NK-92 (cell line): ENCODE measurements around the gene RERE.
"Not testable (repeated sequence)": the region's sequence is repeated elsewhere in the genome, so short reads cannot be mapped to it uniquely, and the experiment has no call there.

ENCODE experiments used
- DNase-seq: peaks from one replicate; lab custom pipeline; 2025; ENCODE audit not compliant: unreplicated experiment; lab: John Stamatoyannopoulos, UW

Gene RERE

DNA sequence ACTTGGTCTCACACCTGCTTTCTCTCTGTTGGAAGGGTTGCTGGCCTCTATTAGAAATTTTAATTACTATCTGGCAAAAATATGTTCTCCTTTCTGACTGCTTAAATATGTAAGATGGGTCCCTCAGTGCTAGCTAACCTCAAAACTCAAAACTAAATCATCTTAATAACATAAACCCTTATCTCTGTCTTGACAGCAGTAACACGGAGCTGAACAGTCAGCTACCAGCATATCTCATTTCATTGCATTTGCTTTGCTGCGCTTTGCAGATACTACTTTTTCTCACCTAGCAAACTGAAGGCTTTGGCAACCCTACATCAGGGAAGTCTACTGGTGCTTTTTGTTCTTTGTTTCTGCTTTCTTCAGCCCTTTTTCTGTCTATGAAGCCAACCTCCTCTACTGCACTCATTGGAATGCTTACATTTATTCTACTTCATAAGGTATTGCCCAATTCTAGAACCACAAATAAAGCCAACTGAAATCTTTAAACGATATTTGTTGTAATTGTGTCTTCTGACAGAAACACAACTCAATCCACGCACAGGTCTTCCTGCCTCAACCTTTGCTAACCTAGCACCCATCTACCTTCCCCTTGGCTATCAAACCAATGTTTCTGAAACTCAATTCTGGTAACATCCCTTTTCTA lies 95.6 kb downstream of the RERE start:
- DNase-seq = no peak

DNA sequence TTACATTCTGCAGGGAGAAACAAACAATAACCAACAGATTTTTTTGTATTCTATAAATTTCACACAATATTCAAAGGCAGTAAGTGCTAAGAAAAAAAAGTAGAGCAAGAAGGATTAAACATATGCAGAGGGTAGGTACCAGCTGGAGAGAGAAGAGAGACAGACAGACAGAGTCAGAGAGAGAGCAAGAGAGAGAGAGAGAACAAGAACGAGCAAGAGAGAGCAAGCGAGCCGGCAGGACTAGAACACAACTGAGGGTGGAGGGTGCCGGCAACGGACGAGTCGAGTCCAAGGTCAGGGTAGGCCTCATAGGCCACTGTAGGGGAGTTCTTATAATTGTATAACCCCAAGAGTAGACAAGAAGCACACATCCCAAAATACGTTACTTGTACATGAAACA lies 97.1 kb downstream of the RERE start:
- DNase-seq = no peak

DNA sequence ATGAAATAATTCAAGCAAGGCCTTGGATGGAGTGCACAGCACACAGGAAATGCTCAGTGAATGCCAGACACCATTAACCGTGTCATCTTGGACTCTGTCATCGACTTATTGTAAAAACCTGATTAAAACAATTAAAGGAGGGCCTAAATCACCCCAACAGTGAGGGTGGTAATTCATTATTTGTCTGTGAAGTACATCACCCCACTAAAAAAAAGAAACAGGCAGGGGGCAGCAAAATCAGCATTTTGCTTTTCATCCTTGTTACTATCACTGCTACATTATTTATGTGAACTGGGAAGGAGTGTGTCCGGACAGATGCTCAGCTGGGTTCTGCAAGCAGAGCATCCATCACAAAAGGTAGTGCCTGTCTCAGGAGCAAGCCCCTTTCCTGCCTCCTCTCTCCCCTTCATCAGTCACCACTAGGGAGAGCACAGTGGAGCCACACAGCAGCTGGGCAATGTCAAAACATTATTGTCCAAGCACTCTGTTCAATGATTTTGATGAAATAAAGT lies 98.5 kb downstream of the RERE start:
- DNase-seq = no peak

DNA sequence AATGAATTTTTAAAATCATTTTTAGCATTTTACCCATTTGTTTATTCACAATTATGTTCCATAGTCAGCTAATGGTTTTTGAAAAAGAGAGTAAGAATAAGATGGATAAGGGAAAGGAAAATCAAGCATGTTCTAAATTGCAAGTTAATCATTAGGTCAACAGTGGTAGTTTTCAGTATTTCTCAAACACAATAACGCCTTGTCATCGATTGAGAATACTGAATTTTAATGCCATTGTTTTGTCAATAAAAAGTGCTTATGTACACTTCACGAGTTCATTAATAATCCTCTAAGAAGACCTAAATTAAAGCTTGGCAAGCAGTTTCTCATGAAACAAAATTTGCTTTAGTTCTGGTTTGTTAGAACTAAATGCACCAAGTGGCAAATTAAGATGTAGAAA lies 100.3 kb downstream of the RERE start:
- DNase-seq = no peak

DNA sequence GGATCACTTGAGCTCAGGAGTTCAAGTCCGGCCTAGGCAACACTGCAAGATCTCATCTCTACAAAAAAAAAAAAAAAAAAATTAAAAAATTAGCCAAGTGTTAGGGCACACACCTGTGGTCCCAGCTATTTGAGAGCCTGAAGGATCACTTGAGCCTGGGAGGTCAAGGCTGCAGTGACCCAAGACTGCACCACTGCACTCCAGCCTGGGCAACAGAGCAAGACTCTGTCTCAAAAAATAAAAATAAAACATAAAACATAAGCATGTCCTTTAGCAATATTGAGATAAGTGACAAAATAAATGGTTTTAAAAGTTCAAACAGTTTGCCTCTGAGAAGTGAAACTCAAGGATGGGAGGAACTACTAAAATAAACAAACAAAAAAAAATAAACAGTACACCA lies 101.2 kb downstream of the RERE start:
- no peak for DNase-seq

DNA sequence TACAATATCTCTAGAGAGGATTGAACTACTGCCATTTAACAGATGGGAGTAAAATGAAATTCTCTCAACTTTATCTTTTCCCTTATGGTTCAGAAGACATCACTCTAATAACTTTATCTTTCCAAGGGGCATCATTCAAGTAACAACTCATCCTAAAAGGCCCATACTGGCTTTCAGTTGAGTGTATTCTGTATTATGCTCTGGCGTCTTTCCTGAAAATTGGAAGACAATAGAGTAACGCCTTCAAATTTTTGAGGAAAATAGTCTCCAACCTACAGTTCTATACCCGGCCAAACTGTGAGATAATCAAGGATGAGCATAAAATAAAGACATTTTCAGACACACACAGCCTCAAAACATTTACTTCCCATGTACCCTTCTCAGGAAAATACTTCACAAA lies 103.3 kb downstream of the RERE start:
- no peak for DNase-seq

DNA sequence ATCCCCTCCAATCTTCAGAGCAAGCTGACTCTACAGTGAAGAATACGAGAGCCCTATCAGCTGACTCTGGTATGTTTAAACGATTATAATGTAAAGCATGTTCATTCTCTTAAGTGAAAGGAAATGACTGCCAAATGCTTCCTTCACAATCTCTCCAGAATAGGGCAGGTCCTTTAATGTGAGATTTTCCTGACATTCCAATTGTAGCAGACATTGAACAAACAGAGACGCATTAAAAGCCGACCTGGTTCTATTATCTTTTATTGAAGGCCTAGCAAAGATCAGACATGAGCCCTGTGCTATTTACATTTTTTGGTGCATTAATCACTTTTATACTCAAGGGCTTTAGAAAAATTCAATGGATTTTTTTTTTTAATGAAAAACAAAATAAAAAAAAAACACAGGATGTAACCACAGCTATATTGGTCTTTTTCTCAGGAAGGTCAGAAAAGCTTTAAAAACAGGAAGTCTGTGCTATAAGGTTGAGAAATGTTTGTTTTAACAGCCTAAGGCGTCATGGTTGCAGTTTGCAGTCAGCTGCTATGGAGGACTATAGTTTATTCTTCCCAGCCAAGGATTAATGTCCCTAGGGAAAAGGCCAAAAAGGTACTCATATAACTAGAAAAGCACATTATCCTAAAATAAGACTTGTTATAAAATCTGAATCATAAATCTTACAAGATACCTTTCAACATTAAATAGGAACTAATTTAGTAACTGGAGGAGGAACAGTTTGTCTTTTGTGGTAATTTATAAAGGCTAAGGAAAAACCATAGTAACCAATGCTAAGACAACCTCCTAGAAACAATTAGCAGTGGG lies 104.8 kb downstream of the RERE start:
- DNase-seq = no peak

DNA sequence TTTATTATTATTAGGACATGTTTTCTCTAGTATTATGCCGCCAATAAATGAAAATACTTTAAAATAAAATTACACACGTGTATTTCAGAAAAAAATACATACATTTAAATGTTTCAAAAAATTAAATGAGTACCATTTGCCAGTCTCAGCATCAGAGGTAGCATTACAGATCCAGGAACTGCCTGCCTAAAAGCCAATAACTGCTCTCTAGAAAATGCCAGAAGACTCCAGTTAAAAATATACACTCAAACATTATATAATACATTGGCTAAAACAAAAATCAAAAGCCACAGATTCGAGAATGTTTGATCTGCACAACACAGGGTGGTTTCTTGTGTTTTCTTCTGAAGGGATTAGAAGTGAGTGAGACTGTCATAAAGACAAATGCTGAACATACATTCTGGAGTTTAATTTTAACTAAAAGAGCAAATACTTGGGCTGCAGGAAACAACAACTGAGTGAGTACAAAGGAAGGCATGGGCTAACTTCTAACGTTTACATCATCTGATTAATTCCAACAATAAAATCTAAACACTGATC lies 105.5 kb downstream of the RERE start:
- no peak for DNase-seq

DNA sequence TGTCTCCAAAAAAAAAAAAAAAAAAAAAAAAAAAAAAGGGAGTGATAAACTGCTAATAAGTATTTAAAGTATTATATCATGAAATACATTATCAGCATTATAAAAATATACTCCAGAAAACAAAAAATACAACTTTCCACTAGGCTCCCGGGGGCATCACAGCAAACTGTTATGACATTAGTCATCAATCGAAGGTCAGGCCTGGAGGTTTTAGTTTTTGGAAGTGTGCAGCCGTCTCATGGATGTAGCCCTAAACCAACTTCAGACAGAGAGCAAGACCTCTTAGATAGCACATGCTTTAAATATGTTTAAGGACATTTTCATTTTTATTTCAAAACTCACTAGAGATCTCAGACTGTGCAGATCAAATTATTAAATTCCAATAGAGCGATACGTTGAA lies 106.3 kb downstream of the RERE start:
- no peak for DNase-seq

DNA sequence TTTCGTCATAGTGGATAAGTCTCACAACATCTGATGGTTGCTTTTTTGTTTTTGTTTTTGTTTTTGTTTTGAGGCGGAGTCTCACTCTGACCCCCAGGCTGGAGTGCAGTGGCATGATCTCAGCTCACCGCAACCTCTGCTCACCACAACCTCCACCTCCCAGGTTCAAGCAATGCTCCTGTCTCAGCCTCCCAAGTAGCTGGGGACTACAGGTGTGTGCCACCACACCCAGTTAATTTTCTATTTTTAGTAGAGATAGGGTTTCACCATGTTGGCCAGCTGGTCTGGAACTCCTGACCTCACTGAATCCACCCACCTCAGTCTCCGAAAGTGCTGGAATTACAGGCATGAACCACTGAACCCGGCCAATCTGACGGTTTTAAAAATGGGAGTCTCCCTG lies 109.2 kb downstream of the RERE start:
- DNase-seq = no peak

DNA sequence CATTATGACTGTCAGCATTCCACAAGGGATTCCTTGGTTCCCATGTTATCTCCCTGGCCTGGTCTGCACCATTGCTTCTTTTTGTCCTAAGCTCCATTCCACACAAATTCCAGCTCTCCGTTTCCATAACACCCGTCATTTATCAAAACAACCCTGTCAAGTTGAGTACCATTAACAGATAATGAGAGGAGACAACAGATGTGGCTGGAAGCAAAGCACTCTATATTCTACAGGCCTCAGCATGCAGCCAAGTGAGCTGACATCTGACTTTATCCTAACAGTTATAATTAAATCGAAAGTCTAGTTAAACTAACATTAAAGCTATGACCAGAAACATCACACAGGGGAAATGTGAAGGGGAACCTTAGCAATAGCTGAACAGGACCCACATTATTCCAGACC lies 110.4 kb downstream of the RERE start:
- DNase-seq = no peak

DNA sequence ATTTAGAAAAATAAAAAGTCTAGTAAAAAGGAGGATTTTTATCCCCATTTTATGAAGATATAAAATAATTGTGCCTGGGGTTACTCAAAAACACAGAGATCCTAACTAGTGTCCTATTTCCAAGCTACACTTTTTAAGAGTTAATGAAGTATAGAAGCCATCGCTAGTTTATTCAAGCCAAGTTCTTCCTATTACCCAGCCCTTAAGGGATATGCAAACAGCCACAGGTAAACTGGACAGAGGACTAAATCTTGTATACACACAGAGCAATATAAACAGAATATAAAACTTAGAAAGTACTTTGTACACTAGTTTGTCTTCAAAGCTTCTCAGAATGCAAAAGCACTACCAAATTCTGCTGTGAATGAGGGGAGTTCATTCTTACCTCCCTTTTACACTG lies 111.1 kb downstream of the RERE start:
- no peak for DNase-seq

DNA sequence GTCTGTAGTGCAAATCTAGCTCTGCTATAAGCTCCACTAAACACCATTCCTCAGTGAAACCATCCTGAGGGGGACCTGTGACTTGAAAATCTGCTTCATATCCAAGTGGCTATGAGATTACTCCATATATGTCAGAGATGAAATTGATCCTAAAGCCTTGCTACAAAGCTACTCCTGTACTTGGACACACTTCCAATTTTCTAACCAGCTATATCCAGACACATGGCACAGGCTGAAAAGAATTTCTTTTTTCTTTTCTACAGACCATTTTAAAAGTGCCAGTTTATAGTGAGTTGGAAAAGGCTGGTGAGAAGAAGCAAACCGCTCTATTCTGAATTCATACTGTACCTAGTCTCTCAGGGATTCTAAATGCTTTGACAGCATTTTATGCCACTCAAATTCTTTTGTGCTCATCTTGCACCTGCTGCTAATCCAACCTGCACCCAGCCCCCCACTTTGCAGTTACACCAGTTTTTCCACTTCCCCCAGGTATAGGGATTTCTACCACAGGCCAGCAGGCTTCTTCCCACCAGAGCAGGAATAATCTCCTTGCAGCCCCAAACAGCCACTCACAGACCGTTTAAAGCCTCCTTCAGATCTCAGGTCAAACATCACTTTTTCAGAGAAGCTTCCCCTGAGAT lies 112.5 kb downstream of the RERE start:
- DNase-seq = no peak

DNA sequence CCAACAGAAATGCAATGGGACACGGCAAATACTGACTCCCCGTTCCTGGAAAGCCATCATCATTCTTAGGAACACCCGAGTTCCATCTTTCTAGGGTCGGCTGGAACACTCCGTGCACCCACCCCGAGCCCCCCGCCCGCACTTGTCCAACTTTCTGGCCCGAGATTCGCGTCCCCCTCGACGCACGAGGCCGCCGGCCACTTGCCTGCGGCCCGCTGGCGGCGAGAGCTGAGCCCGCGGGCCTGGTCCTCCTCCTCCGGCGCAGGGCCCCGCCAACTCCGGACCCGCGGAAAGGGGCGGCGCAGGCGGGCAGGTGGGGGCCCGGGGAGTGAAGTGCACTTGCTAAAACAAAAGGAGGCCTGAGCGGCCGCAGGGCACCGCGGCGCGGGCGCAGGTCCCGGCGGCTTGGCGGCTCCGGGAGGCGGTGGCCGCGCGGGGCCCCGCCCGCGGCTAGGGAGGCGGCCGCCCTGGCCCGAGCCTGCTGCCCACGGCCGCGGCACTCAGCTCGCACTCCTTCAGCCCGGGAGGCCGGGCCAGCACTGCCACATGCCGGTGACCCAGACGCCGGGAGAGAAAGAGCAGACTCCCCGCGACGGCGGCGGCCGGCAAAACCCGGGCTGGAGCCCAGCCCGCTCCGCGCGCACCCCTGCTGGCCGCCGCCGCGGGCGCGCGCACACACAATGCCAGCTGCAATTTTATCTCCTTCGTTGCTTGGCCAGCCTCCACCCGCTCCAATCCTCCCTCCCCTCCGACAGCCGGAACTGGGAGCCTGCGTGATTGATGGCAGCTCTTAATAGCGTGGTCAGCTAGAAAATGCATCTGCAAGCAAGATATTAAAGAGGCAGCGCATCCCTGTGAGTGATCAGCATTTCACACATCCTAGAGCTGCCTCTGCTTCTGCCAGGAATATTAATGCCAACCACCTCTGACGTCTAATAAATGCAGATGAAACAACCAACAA lies 114.3 kb downstream of the RERE start:
- no peak for DNase-seq

DNA sequence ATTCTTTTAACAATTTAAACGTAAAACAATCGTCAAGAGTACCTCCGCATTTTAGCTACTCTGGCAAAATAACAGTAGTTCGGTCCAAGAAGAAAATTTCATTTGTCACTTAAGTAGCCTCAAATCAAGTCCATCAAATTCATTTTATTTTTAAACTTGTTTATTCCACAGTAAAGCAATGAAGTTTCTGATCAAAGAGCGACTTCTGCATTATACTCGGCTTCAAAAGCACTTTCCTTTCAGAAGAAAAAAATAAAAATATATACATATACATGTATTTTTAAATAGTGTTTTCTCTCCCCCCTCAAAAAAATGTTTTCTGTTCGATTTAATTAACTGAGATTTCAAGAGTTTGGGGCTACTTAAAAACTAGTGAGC lies 115.0 kb downstream of the RERE start:
- DNase-seq = no peak

DNA sequence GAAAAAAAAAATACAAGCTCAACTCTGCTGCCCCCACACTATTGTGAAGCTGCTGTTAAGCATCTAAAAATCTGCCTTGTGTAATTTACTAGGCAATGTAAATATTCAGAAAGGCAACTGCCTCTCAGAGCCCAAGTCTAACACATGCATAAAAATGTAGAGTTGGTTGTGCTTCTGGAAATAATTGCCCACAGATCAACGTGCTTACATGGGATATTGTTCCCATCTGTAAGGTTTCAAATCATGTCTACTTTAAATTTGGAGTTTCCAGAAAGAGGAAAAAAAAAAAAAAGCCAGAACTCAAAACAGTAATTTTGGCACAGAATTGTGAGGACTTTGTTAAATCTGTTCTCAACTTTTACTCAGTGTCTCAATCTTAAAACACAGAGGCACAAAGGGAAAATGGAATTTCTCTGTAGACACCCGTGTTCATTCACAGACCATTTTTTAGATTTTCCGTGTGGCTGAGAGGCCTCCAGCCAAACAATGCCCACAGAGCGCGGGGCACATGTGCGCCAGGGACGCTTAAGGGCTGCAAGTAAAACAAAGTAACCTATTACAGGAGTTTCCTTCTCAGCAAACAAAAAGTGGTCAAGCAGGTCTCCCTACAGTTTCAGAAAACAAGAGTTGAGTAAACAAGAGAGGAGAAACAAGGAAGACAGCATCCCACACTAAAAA lies 115.5 kb downstream of the RERE start:
- no peak for DNase-seq

DNA sequence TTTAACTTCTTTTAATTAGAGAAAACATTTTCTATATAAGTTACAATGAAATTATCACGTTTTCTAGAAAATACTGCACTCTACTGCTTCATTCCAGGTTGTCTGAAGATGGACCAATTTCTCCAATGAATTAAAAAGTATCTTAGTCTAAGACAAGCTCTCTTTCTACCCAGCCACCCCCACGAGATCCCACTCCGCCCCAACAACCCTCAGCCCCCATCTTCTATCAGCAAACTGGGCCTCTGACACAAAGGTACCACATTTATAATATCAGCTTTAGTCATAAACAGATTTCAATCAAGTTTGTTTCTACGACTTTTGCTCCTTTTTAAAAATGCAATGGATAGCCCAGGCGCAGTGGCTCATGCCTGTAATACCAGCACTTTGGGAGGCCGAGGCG lies 117.8 kb downstream of the RERE start:
- no peak for DNase-seq

DNA sequence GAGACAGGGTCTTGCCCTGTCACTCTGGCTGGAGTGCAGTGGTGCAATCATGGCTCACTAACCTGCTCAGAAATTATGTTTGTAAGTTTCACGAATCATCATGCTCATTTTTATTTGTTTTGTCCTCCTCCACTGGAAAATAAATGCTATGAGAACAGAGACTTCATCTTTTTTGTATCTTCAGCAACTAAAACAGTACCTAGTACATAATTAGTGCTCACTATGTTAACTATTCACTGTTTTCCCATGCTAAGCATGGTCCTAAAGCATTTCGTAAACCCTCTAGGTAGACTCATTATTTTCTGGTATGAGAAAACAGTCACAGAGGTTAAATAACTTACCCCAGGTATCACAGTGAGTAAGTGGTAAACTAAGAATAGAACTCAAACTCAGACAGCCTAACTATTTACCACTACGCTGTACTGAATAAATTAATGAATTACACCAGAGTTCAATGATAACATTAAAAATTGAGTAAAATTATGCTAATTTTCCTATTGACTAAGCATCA lies 118.4 kb downstream of the RERE start:
- no peak for DNase-seq

DNA sequence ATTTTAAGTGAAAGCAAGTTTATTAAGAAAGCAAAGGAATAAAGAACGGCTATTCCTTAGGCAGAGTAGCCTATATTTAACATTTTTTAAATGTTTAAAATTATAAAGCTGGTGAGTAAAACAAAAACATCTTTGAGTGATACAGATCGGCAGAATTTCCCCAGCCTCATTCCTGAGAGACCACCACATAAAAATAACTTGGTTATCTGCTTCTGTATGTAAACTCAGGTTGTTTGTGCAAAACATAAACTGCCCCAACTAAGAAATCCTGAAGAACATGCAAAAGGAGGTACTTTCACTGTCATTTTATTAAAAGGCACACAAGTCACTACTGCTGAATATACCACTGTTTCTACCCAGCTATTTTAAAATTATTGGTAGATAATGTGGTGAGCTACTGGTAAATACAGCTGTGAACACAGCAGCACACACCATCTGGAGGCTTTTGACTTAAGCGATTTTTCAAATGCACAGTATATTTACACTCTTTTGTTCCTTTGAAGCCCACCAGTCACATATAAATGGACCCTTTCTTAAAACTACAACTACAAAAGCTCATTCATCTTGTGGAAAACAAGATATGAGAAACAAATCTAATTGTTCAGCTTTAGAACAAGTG lies 119.3 kb downstream of the RERE start:
- no peak for DNase-seq

DNA sequence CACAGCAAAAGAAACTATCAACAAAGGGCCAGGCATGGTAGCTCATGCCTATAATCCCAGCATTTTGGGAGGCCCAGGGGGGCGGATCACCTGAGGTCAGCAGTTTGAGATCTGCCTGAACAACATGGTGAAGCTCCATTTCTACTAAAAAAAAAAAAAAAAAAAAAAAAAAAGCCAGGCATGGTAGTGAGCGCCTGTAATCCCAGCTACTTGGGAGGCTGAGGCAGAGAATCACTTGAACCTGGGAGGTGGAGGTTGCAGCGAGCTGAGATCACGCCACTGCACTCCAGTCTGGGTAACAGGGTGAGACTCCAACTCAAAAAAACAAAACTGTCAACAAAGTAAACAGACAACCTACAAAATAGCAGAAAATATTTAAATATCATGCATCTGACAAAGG lies 122.0 kb downstream of the RERE start:
- not testable (repeated sequence) for DNase-seq
